ENCODE data around the gene H2BK1.

H2BK1 gene

DNA sequence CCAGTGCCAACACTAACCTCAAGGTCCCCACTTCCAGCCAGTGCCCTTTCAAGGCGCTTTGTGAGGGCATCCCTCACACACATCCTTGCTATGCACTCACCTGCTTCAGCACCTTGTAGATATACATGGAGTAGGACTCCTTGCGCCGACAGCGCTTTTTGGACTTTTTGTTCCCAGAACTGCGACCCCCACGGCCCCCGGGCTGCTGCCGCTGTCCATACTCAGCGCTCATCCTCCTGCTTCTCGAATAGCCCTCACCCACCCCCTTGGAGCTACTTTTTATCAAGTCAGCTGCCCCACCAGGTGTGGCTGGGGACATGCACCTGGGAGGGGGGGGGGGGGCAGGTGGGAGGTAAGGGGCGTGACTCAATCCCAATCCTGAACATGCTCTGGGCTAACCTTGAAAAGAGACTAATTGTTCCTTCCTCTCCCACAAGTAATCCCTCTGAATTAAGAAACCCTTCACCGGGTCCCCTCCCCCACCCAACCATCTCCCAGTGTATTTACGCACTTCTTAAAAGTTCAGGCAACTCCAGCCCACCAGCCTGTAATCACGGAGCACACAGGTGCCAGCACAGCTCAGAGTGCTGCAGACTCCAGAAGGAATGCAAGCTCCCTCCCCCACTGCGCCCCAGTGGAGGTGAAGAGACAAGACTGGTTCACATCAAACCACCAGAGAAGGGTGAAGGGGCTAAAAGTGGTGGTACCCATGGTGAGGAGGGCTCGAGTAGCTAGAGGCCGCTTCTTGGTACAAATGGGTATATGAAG, at the start of gene H2BK1:
Gene H2BK1, minus strand, starts transcription at position 402 of the 768 bp plus-strand sequence. Its CDS starts 170 bp downstream, at position 232.
- Histone ChIP-seq H3K9ac (ENCODE audit: low read depth, low read length) (no peak within 1 kb of the TSS), H4K20me1 (ENCODE audit: insufficient read depth, low read length) (peaks cover 7% of the 10 kb centered on the region), H3K4me2 (ENCODE audit: insufficient read depth, low read length) (no peak within 1 kb of the TSS), H2AFZ (ENCODE audit: low read depth, low read length) (no peak within 1 kb of the TSS), H3K27ac (ENCODE audit: low read length) (no peak within 1 kb of the TSS), H3K4me3 (ENCODE audit: low read depth in 1 of 2, low read length in 2 of 2) (no peak within 1 kb of the TSS), H3K4me1 (ENCODE audit: insufficient read depth, low read length) (no peaks in the 10 kb centered on the region), H3K36me3 (ENCODE audit: insufficient read depth, low read length) (peaks cover 27% of the 10 kb centered on the region), H3K27me3 (ENCODE audit: insufficient read depth, low read length, poor library complexity) (peaks cover 3% of the 10 kb centered on the region), H3K79me2 (ENCODE audit: insufficient read depth, low read length) (no peaks in the 10 kb centered on the region), H3K9me3 (ENCODE audit: insufficient read depth, low read length, severe bottlenecking) (no peaks in the 10 kb centered on the region)
- TF ChIP-seq, protein P1, sequence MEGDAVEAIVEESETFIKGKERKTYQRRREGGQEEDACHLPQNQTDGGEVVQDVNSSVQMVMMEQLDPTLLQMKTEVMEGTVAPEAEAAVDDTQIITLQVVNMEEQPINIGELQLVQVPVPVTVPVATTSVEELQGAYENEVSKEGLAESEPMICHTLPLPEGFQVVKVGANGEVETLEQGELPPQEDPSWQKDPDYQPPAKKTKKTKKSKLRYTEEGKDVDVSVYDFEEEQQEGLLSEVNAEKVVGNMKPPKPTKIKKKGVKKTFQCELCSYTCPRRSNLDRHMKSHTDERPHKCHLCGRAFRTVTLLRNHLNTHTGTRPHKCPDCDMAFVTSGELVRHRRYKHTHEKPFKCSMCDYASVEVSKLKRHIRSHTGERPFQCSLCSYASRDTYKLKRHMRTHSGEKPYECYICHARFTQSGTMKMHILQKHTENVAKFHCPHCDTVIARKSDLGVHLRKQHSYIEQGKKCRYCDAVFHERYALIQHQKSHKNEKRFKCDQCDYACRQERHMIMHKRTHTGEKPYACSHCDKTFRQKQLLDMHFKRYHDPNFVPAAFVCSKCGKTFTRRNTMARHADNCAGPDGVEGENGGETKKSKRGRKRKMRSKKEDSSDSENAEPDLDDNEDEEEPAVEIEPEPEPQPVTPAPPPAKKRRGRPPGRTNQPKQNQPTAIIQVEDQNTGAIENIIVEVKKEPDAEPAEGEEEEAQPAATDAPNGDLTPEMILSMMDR (IDR thresholded peaks at IDR 0.05; ENCODE audit: borderline replicate concordance, extremely low read depth, low read length, poor library complexity, severe bottlenecking): no peak
- no peak for TF ChIP-seq EZH2 (IDR thresholded peaks at IDR 0.05; ENCODE audit: borderline replicate concordance, low read depth, low read length, severe bottlenecking)
- no peak; the same call in 2 of the 3 replicates for ATAC-seq (ENCODE audit: insufficient read depth, low read depth)
- DNase-seq: no peak

DNA sequence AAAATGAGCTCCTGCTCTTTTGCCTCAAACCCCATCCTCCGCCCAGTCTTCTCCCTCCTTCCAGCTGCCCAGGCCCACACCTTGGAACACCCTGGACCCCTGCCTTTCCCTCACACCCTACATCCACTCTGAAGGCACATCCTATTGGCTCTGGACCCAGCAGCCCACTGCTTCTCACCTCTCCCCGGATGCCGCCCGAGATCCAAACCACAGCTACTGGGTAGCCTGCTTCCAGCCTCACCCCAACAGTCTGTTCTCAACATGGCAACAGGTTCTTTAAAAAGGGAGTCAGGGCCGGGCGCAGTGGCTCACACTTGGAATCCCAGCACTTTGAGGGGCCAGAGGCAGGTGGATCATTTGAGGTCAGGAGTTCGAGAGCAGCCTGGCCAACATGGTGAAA, 47.7 kb upstream of the H2BK1 start:
- Histone ChIP-seq H3K36me3 (ENCODE audit: insufficient read depth, low read length) (no peaks in the 10 kb centered on the region), H3K27ac (ENCODE audit: low read length) (no peak overlapping the region), H3K4me3 (ENCODE audit: low read depth in 1 of 2, low read length in 2 of 2) (no peak overlapping the region), H4K20me1 (ENCODE audit: insufficient read depth, low read length) (peaks cover 10% of the 10 kb centered on the region; the same call in 1 of the 2 replicates), H3K9ac (ENCODE audit: low read depth, low read length) (no peak overlapping the region), H2AFZ (ENCODE audit: low read depth, low read length) (no peak overlapping the region), H3K4me2 (ENCODE audit: insufficient read depth, low read length) (no peak overlapping the region), H3K27me3 (ENCODE audit: insufficient read depth, low read length, poor library complexity) (peaks cover 58% of the 10 kb centered on the region), H3K4me1 (ENCODE audit: insufficient read depth, low read length) (no peaks in the 10 kb centered on the region), H3K79me2 (ENCODE audit: insufficient read depth, low read length) (no peaks in the 10 kb centered on the region), H3K9me3 (ENCODE audit: insufficient read depth, low read length, severe bottlenecking) (no peaks in the 10 kb centered on the region)
- DNase-seq (no peak), ATAC-seq (ENCODE audit: insufficient read depth, low read depth) (no peak)
- no peak for TF ChIP-seq EZH2 (IDR thresholded peaks at IDR 0.05; ENCODE audit: borderline replicate concordance, low read depth, low read length, severe bottlenecking)
- TF ChIP-seq, protein P1 (IDR thresholded peaks at IDR 0.05; ENCODE audit: borderline replicate concordance, extremely low read depth, low read length, poor library complexity, severe bottlenecking): no peak

DNA sequence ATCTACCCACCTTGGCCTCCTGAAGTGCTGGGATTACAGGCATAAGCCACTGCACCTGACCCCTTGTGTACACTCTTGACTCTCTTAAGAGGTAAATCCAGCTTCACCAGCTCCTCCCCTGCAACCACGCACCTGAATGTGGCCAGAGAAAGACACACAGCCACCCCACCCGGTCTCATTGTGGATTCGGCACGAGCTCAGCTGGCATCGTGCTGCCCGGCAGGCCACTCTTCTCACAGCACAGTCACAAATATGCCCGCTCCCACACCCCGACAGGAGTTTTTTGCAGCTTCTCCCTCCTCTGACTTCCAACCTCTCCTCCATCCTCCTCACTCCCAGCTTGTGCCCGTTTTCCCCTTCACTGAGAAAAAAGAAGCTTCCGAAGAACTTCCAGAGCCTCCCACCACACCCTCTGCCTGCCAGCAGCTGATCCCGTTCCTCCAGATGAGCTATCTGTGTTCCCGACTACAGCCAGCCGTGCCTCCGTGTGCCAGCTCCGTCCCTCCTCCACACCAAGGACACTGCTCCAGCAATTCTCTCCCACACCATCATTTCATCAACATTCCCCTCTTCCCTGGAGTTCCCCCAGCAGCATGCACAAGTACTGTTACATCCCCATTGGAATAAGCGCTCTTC, 46.2 kb upstream of the H2BK1 start:
- Histone ChIP-seq H2AFZ (ENCODE audit: low read depth, low read length) (no peak overlapping the region), H3K27me3 (ENCODE audit: insufficient read depth, low read length, poor library complexity) (peaks cover 72% of the 10 kb centered on the region)
- TF ChIP-seq, protein P1 (IDR thresholded peaks at IDR 0.05; ENCODE audit: borderline replicate concordance, extremely low read depth, low read length, poor library complexity, severe bottlenecking): no peak
- no peak for TF ChIP-seq EZH2 (IDR thresholded peaks at IDR 0.05; ENCODE audit: borderline replicate concordance, low read depth, low read length, severe bottlenecking)

More for the DNA sequence above, 46.2 kb upstream of the H2BK1 start:
- H3K4me3 ChIP-seq (ENCODE audit: low read depth in 1 of 2, low read length in 2 of 2): no peak overlapping the region
- H3K9ac ChIP-seq (ENCODE audit: low read depth, low read length): no peak overlapping the region
- DNase-seq (no peak), ATAC-seq (ENCODE audit: insufficient read depth, low read depth) (no peak)
- no peak overlapping the region for H3K27ac ChIP-seq (ENCODE audit: low read length)
- H3K4me2 ChIP-seq (ENCODE audit: insufficient read depth, low read length): no peak overlapping the region
- H4K20me1 ChIP-seq (ENCODE audit: insufficient read depth, low read length): peaks cover 10% of the 10 kb centered on the region; the same call in 1 of the 2 replicates
- peaks cover 6% of the 10 kb centered on the region for H3K4me1 ChIP-seq (ENCODE audit: insufficient read depth, low read length)
- H3K36me3 ChIP-seq (ENCODE audit: insufficient read depth, low read length): no peaks in the 10 kb centered on the region
- no peaks in the 10 kb centered on the region for H3K79me2 ChIP-seq (ENCODE audit: insufficient read depth, low read length)
- H3K9me3 ChIP-seq (ENCODE audit: insufficient read depth, low read length, severe bottlenecking): no peaks in the 10 kb centered on the region

All from DND-41 (cell line).